WTC11 (cell line): ENCODE measurements around the gene DPEP2.

Experiments used
- CREB1 ChIP-seq: sonication (generic); formaldehyde crosslinking; IDR thresholded peaks from 2 replicates; pipeline ENCODE4 v1.8.0; 2023; ENCODE audit warnings: mild to moderate bottlenecking, missing genetic modification reagents
- CREM ChIP-seq: sonication (generic); formaldehyde crosslinking; IDR thresholded peaks from 2 replicates; pipeline ENCODE4 v1.8.1; 2022; ENCODE audit warnings: mild to moderate bottlenecking, missing genetic modification reagents, moderate library complexity
- CTCF ChIP-seq: fragments of 200-600 bp; IDR thresholded peaks from 2 replicates; pipeline ENCODE4 v1.8.0; 2022; ENCODE audit warnings: antibody characterized with exemption
- E2F4 ChIP-seq: sonication (generic); formaldehyde crosslinking; IDR thresholded peaks from 2 replicates; pipeline ENCODE4 v1.8.1; 2022; ENCODE audit warnings: low read depth, mild to moderate bottlenecking, moderate library complexity, missing genetic modification reagents, borderline replicate concordance
- ELF4 ChIP-seq: sonication (generic); formaldehyde crosslinking; IDR thresholded peaks from 2 replicates; pipeline ENCODE4 v1.8.1; 2022; ENCODE audit warnings: low read depth, mild to moderate bottlenecking, moderate library complexity, missing genetic modification reagents
- GRHL2 ChIP-seq: fragments of 250-450 bp; sonication (Bioruptor Pico); IDR thresholded peaks from 2 replicates; pipeline ENCODE4 v1.8.0; 2022; ENCODE audit warnings: mild to moderate bottlenecking, moderate library complexity; ENCODE audit not compliant: insufficient replicate concordance, severe bottlenecking
- HMGXB4 ChIP-seq: sonication (generic); formaldehyde crosslinking; IDR thresholded peaks from 2 replicates; pipeline ENCODE4 v1.8.1; 2023; ENCODE audit warnings: mild to moderate bottlenecking, moderate library complexity, missing genetic modification reagents
- SMAD4 ChIP-seq: sonication (generic); formaldehyde crosslinking; IDR thresholded peaks from 2 replicates; pipeline ENCODE4 v1.8.0; 2022; ENCODE audit warnings: mild to moderate bottlenecking, missing genetic modification reagents
- SP1 ChIP-seq: sonication (generic); formaldehyde crosslinking; conservative IDR thresholded peaks from 2 replicates; pipeline ENCODE4 v1.8.1; 2022; ENCODE audit warnings: missing genetic modification reagents
- STAT6 ChIP-seq: sonication (generic); formaldehyde crosslinking; conservative IDR thresholded peaks from 2 replicates; pipeline ENCODE4 v1.8.1; 2023; ENCODE audit warnings: mild to moderate bottlenecking, low read depth, missing genetic modification reagents, moderate library complexity
- ZNF232 ChIP-seq: sonication (generic); formaldehyde crosslinking; IDR thresholded peaks from 2 replicates; pipeline ENCODE4 v1.8.0; 2022; ENCODE audit warnings: mild to moderate bottlenecking, missing genetic modification reagents

GRCh38 chr16:67959536-67960329 is 39.6 kb downstream of the DPEP2 start:
- TF ChIP-seq CTCF (no peak), STAT6 (CRISPR knock-in tag) (no peak), SP1 (CRISPR knock-in tag) (no peak), HMGXB4 (CRISPR knock-in tag) (no peak), CREM (CRISPR knock-in tag) (no peak), E2F4 (CRISPR knock-in tag) (no peak), SMAD4 (no peak), GRHL2 (CRISPR knock-in tag) (no peak), CREB1 (no peak), ELF4 (CRISPR knock-in tag) (no peak), ZNF232 (no peak)
